DMS53 treated with DMSO at 0.1 percent for 48 hours (cell line): ENCODE measurements around the gene C19orf67.

Experiments
- DNase-seq: peaks from one replicate; lab custom pipeline; 2025; ENCODE audit not compliant: unreplicated experiment; lab: John Stamatoyannopoulos, UW

Gene C19orf67

GRCh38 chr19:14110650-14111049 is 25.1 kb upstream of the C19orf67 start:
- DNase-seq, result no peak

- DNase-seq, result no peak
Measured at GRCh38 chr19:14107581-14108461, 22.2 kb upstream of the C19orf67 start.

GRCh38 chr19:14106840-14107239 is 21.3 kb upstream of the C19orf67 start:
- no peak for DNase-seq

- DNase-seq, result no peak
Measured at GRCh38 chr19:14105680-14106079, 20.1 kb upstream of the C19orf67 start.

GRCh38 chr19:14103310-14103709 is 17.7 kb upstream of the C19orf67 start:
- no peak for DNase-seq

- DNase-seq, result no peak
Measured at GRCh38 chr19:14102756-14103155, 17.2 kb upstream of the C19orf67 start.

- DNase-seq, result no peak
Measured at GRCh38 chr19:14102102-14102696, 16.6 kb upstream of the C19orf67 start.

- no peak for DNase-seq
Measured at GRCh38 chr19:14101003-14101545, 15.5 kb upstream of the C19orf67 start.

- DNase-seq, result no peak
Measured at GRCh38 chr19:14097532-14098151, 12.1 kb upstream of the C19orf67 start.

- no peak for DNase-seq
Measured at GRCh38 chr19:14096272-14096992, 10.8 kb upstream of the C19orf67 start.

- DNase-seq, result no peak
Measured at GRCh38 chr19:14094854-14095253, 9.3 kb upstream of the C19orf67 start.

GRCh38 chr19:14093117-14093823 is 7.7 kb upstream of the C19orf67 start:
- no peak for DNase-seq

GRCh38 chr19:14091813-14092462 is 6.4 kb upstream of the C19orf67 start:
- no peak for DNase-seq

- DNase-seq, result peak; percentile 39
Measured at GRCh38 chr19:14091081-14091812, 5.7 kb upstream of the C19orf67 start.

- peak; percentile 38 for DNase-seq
Measured at GRCh38 chr19:14090509-14091080, 5.0 kb upstream of the C19orf67 start, which contains the start of gene SAMD1. TSS of gene SAMD1 (minus strand) at chr19:14090751.

GRCh38 chr19:14089662-14090508 is 4.3 kb upstream of the C19orf67 start:
- peak; percentile 6 for DNase-seq

- no peak for DNase-seq
Measured at GRCh38 chr19:14089412-14089661, 3.8 kb upstream of the C19orf67 start.
